SU-DHL-6 (cell line): ENCODE results near the gene ORAI3.

Experiments used
- CTCF ChIP-seq: fragments of 200-600 bp; sonication (generic); IDR thresholded peaks from one replicate; pipeline ENCODE4 v1.5.1; 2017; ENCODE audit warnings: antibody characterized with exemption, mild to moderate bottlenecking, low read length, moderate library complexity; ENCODE audit not compliant: insufficient read depth, poor library complexity, severe bottlenecking
- EZH2phosphoT487 ChIP-seq: fragments of 200-600 bp; sonication (generic), shearing (Covaris generic); conservative IDR thresholded peaks from 2 replicates; pipeline ENCODE4 v1.6.1; 2018; ENCODE audit warnings: mild to moderate bottlenecking, antibody characterized with exemption, low read length, moderate library complexity, mixed read lengths

DNA sequence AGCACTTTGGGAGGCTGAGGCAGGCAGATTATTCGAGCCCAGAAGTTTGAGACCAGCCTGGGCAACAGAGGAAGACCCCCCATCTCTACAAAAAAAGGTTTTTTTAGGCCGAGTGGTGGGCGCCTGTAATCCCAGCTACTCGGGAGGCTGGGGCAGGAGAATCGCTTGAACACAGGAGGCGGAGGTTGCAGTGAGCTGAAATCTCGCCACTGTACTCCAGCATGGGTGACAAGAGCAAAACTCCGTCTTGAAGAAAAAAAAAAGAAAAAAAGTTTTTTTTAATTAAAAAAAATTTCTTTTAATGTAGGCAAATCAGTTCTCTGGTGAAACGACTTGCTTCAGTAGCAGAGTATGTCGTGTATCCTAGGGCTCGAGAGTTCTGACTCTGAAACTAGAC, 47.1 kb downstream of the ORAI3 start:
- TF ChIP-seq EZH2phosphoT487 (no peak), CTCF (no peak)
